ENCODE data around the gene ROR2. TPM values are rescaled to one million over a fixed set of nuclear protein-coding genes. Genes with fewer than 3 reads are reported as not detected.

Gene ROR2
- total RNA-seq, 4 donors from 2014 or later: 0.70 to 9.9 (median 4.1) TPM

DNA sequence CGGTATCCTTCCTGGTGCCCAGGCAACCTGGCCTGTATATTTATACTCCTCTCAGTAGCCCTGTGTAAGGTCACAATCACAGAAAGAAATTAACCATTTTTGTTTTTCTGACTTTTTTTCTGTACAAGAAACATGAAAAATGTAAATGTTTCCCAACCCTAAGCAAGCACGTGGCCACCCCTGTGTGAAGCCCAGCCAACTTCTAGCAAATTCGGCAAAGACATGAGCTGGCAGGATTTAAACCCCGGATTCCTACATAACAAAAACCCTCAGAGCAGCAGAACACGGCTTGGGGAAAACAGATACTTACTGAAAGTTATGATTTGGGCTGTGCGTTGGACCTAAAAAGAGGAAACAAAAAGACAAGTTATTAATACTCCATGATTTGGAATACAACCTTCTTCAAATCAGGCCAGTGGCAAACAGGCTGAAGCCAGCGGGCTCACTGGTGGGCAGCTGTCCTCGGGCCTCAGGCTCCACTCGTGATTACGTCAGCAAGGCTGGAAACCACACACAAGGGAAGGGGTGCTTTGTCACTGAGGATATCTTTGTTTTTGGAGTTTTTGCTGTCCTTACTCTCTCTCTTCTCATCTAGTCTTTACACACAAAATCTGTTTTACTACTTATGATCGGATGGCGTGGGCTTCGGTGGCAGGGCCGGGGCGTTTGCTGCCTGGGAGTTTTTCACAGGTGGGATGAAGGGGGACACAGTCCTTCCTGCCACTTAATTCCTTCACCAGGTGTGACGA is 194.1 kb downstream of the ROR2 start:
- no peaks in the 10 kb centered on the region for H3K9me3 ChIP-seq
- H3K27ac ChIP-seq: no peak overlapping the region
- no peak overlapping the region for H3K4me3 ChIP-seq
- H3K27me3 ChIP-seq: no peaks in the 10 kb centered on the region
- H3K36me3 ChIP-seq: no peaks in the 10 kb centered on the region
- H3K4me1 ChIP-seq: no peaks in the 10 kb centered on the region
- no peak for TF ChIP-seq POLR2A (IDR thresholded peaks at IDR 0.05)
- TF ChIP-seq, protein P1, sequence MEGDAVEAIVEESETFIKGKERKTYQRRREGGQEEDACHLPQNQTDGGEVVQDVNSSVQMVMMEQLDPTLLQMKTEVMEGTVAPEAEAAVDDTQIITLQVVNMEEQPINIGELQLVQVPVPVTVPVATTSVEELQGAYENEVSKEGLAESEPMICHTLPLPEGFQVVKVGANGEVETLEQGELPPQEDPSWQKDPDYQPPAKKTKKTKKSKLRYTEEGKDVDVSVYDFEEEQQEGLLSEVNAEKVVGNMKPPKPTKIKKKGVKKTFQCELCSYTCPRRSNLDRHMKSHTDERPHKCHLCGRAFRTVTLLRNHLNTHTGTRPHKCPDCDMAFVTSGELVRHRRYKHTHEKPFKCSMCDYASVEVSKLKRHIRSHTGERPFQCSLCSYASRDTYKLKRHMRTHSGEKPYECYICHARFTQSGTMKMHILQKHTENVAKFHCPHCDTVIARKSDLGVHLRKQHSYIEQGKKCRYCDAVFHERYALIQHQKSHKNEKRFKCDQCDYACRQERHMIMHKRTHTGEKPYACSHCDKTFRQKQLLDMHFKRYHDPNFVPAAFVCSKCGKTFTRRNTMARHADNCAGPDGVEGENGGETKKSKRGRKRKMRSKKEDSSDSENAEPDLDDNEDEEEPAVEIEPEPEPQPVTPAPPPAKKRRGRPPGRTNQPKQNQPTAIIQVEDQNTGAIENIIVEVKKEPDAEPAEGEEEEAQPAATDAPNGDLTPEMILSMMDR (IDR thresholded peaks at IDR 0.05): no peak
- DNase-seq: no peak

DNA sequence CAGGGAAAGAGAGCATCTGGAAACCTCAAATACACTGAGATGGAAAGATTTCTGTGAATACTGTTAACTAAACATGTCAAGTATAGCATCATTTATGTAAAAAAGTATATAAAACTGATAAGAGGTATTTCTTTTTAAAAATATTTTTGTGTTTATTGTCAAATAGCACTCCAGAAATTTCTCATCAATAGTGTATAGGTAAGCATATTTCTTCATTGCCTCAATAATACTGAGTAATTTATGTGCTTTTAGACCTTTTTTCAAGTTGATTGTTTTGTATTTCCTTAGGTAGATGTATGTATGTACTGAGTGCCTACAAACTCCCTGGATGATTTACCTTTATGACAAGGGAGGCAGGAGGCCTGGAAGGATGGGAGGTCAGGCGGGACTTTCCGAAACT is 196.3 kb downstream of the ROR2 start:
- no peak for DNase-seq
- no peaks in the 10 kb centered on the region for H3K4me1 ChIP-seq
- TF ChIP-seq POLR2A (IDR thresholded peaks at IDR 0.05): no peak
- TF ChIP-seq, protein P1 (IDR thresholded peaks at IDR 0.05): no peak
- no peak overlapping the region for H3K4me3 ChIP-seq
- no peaks in the 10 kb centered on the region for H3K9me3 ChIP-seq
- H3K36me3 ChIP-seq: no peaks in the 10 kb centered on the region
- H3K27me3 ChIP-seq: no peaks in the 10 kb centered on the region
- H3K27ac ChIP-seq: no peak overlapping the region

DNA sequence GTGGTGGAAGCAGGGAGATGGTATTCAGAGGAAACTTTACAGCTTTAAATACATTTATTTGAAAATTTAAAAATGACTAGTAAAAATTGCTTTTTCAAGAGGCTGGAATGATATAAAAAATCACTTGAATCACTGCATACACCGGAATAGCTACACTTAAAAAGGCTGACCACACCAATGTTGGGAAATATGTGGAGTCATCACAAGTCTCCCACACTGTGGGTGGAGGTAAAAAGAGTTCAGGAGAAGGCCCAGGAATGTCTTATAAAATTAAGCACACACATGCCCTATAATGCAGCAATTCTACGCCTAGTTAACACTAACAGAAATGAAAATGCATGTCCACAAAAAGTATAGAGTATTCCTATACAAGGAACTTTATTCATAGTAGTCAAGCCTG is 198.1 kb downstream of the ROR2 start:
- TF ChIP-seq, protein P1 (IDR thresholded peaks at IDR 0.05): no peak
- no peak for TF ChIP-seq POLR2A (IDR thresholded peaks at IDR 0.05)
- DNase-seq: no peak
- Histone ChIP-seq H3K4me1 (no peaks in the 10 kb centered on the region), H3K27me3 (no peaks in the 10 kb centered on the region), H3K9me3 (no peaks in the 10 kb centered on the region), H3K27ac (no peak overlapping the region), H3K36me3 (no peaks in the 10 kb centered on the region), H3K4me3 (no peak overlapping the region)

DNA sequence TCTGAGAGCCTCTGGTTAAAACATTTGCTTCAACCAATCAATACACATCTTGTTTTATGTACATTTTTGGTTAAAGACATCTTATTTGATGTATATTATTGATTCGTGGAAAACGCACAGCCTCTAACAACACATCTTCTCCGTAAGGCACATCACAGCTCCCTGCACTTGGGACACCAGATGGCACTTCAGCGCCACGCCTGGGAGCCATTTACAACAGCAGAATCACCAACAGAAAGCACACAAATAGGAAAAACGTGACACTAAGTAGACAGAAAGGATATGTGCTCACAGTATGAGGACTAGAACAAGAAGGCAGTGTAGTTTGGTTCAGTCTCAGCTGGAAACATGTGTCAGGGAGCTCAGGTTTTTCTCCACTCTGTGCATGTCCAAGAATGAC is 199.7 kb downstream of the ROR2 start:
- no peaks in the 10 kb centered on the region for H3K9me3 ChIP-seq
- no peak for DNase-seq
- TF ChIP-seq, protein P1 (IDR thresholded peaks at IDR 0.05): peak in 1 of 6 experiments; percentile 12
- TF ChIP-seq POLR2A (IDR thresholded peaks at IDR 0.05): no peak
- no peak overlapping the region for H3K27ac ChIP-seq
- H3K27me3 ChIP-seq: no peaks in the 10 kb centered on the region
- no peak overlapping the region for H3K4me3 ChIP-seq
- H3K36me3 ChIP-seq: no peaks in the 10 kb centered on the region
- no peaks in the 10 kb centered on the region for H3K4me1 ChIP-seq

DNA sequence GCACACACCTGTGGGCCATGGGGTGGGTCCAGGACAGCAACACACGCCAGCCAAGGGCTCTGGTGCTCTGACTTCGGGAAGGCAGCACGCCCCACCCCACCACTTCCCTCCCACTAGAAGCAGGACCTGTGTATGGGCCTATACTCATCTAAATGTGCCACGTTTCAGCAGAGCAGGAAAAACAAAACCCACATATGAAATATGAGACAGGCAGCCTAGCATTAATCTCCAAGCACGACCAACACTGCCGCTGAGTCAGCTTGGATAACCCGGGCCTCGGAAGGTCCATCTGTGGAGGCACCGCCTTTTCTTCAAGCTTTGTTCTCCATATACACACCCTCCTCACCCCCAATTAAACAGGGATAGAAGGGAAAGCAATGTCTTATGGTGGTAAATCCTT is 203.1 kb downstream of the ROR2 start:
- Histone ChIP-seq H3K4me1 (no peaks in the 10 kb centered on the region), H3K9me3 (no peaks in the 10 kb centered on the region), H3K27me3 (no peaks in the 10 kb centered on the region), H3K27ac (no peak overlapping the region), H3K36me3 (no peaks in the 10 kb centered on the region), H3K4me3 (no peak overlapping the region)
- DNase-seq: no peak
- TF ChIP-seq POLR2A (IDR thresholded peaks at IDR 0.05): no peak
- TF ChIP-seq, protein P1 (IDR thresholded peaks at IDR 0.05): no peak

Measured in Peyer's patch (tissue), 4 donors.